HEK293T (cell line): ENCODE measurements around the gene SLC24A1.

ENCODE experiments used
- CTCF ChIA-PET: fragments of 350-600 bp; formaldehyde crosslinking; extraction: SDS; loops from one replicate; lab custom pipeline; 2021; ENCODE audit warnings: antibody characterized with exemption, inconsistent platforms; lab: Yijun Ruan, JAX
- POLR2A ChIA-PET: fragments of 350-600 bp; formaldehyde crosslinking; extraction: SDS; loops from one replicate; lab custom pipeline; 2020; ENCODE audit warnings: antibody characterized with exemption, inconsistent platforms; lab: Yijun Ruan, JAX
- DNase-seq: peaks from one replicate; pipeline ENCODE4 v3.0.0; 2012; ENCODE audit warnings: mixed read lengths; ENCODE audit errors: extremely low spot score
- ARNT ChIP-seq: fragments of 450-650 bp; IDR thresholded peaks from 2 replicates; pipeline ENCODE4 v1.6.1; 2017; ENCODE audit warnings: mild to moderate bottlenecking
- BHLHE40 ChIP-seq: fragments of 450-650 bp; IDR thresholded peaks from 2 replicates; pipeline ENCODE4 v1.6.1; 2016; ENCODE audit warnings: mild to moderate bottlenecking, moderate library complexity, borderline replicate concordance
- CTBP1 ChIP-seq: fragments of 450-650 bp; IDR thresholded peaks from 2 replicates; pipeline ENCODE4 v1.6.1; 2016; ENCODE audit warnings: borderline replicate concordance
- ELF4 ChIP-seq: fragments of 450-650 bp; IDR thresholded peaks from 2 replicates; pipeline ENCODE4 v1.6.1; 2017; ENCODE audit warnings: antibody characterized with exemption
- FOXA1 ChIP-seq: fragments of 450-650 bp; IDR thresholded peaks from 2 replicates; pipeline ENCODE4 v1.6.1; 2016; ENCODE audit warnings: mild to moderate bottlenecking
- FOXK2 ChIP-seq: fragments of 450-650 bp; IDR thresholded peaks from 2 replicates; pipeline ENCODE4 v1.6.1; 2016; ENCODE audit warnings: mild to moderate bottlenecking
- FOXM1 ChIP-seq: fragments of 450-650 bp; IDR thresholded peaks from 2 replicates; pipeline ENCODE4 v1.6.1; 2017; ENCODE audit warnings: mild to moderate bottlenecking, borderline replicate concordance
- HDGF ChIP-seq: fragments of 450-650 bp; IDR thresholded peaks from 2 replicates; pipeline ENCODE4 v1.6.1; 2017; ENCODE audit warnings: antibody characterized with exemption, borderline replicate concordance
- L3MBTL2 ChIP-seq: fragments of 450-650 bp; conservative IDR thresholded peaks from 2 replicates; pipeline ENCODE4 v1.6.1; 2016; ENCODE audit warnings: mild to moderate bottlenecking
- LEF1 ChIP-seq: fragments of 450-650 bp; IDR thresholded peaks from 2 replicates; pipeline ENCODE4 v1.6.1; 2017; ENCODE audit warnings: mild to moderate bottlenecking, borderline replicate concordance
- NFRKB ChIP-seq: fragments of 450-650 bp; IDR thresholded peaks from 2 replicates; pipeline ENCODE4 v1.6.1; 2016; ENCODE audit warnings: mild to moderate bottlenecking, moderate library complexity
- PKNOX1 ChIP-seq: fragments of 450-650 bp; IDR thresholded peaks from 2 replicates; pipeline ENCODE4 v1.6.1; 2016
- SP1 ChIP-seq: fragments of 450-650 bp; IDR thresholded peaks from 2 replicates; pipeline ENCODE4 v1.6.1; 2017
- SUZ12 ChIP-seq: fragments of 450-650 bp; IDR thresholded peaks from 2 replicates; pipeline ENCODE4 v1.6.1; 2016; ENCODE audit warnings: mild to moderate bottlenecking
- TARDBP ChIP-seq: fragments of 450-650 bp; IDR thresholded peaks from 2 replicates; pipeline ENCODE4 v1.6.1; 2016
- ZNF384 ChIP-seq: fragments of 450-650 bp; IDR thresholded peaks from 2 replicates; pipeline ENCODE4 v1.6.1; 2016

Gene SLC24A1

DNA sequence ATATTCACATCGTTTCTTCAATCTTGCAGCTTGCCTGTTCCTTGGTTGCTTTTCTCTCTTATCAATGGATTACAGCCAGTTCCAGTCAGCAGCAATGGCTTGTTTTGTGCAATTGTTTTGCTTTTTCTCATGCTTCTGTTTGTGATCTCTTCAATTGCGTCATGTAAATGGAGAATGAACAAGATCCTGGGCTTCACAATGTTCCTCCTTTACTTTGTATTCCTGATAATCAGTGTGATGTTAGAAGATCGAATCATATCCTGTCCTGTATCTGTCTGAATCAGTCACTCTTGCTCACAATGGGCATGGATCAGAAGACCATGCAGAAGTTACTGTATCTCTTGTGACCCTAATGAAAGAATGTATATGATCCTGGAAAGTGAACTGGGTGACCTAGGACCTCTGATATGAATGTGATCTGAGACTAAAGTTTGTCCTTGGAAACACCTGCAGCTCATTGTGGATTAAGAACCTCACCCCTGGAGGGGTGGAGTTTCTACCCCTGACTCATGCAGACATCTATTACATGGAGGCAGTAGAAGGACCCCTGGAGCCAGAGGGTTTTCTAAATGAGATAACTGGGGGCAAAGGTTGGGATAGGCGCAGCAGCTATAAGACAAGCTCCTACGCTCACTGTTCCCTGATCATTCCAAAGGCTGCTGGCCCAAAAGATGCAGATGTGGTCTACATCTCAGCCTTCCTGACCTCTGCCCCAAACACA lies 32.2 kb downstream of the SLC24A1 start:
- no peak for DNase-seq
- ChIA-PET CTCF (interaction anchor here (0.7 kb wide), 1 partner anchor 143 kb away, joined by 4 read pairs; no protein-coding TSS in a partner anchor), POLR2A (interaction anchor here (1.0 kb wide), 1 partner anchor 43 kb away, joined by 4 read pairs; the partner anchor contains the start of gene INTS14)
- TF ChIP-seq FOXA1 (no peak), CTBP1 (no peak), L3MBTL2 (no peak), SUZ12 (no peak), FOXK2 (no peak), ELF4 (no peak), ARNT (no peak), BHLHE40 (no peak), SP1 (no peak), NFRKB (no peak), TARDBP (no peak), PKNOX1 (no peak), HDGF (no peak), LEF1 (no peak), ZNF384 (no peak), FOXM1 (no peak)

- POLR2A ChIA-PET: no interaction called here
These were observed 33.3 kb downstream of the SLC24A1 start for GRCh38 chr15:65655026-65655425.

DNA sequence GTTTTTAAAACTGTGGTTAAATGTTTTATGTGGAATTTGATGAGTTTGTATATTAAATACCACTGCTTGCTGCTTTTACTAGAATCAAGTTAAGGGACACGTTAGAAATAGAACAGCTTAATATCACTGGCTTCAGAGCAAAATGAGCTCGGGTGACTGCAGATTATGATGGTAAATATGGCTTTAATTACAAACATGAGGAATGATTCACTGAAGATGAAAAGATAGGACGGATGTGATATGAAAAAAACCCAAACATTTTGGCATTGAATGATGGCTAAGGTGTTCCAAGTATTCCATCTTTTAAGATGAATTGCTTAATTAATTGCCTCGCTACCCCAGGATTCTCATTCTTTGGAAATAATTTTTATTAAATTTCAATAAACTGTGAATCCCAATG lies 33.7 kb downstream of the SLC24A1 start:
- no peak for DNase-seq
- ChIA-PET CTCF (no interaction called here), POLR2A (no interaction called here)
- no peak for TF ChIP-seq FOXM1
- no peak for TF ChIP-seq L3MBTL2
- TF ChIP-seq SP1: no peak
- TF ChIP-seq LEF1: no peak

More at GRCh38 chr15:65655026-65655425, 33.3 kb downstream of the SLC24A1 start:
- no peak for TF ChIP-seq SUZ12
- TF ChIP-seq ARNT: no peak
- TF ChIP-seq FOXK2: no peak
- no peak for TF ChIP-seq FOXA1
- CTCF ChIA-PET: no interaction called here
- no peak for DNase-seq

DNA sequence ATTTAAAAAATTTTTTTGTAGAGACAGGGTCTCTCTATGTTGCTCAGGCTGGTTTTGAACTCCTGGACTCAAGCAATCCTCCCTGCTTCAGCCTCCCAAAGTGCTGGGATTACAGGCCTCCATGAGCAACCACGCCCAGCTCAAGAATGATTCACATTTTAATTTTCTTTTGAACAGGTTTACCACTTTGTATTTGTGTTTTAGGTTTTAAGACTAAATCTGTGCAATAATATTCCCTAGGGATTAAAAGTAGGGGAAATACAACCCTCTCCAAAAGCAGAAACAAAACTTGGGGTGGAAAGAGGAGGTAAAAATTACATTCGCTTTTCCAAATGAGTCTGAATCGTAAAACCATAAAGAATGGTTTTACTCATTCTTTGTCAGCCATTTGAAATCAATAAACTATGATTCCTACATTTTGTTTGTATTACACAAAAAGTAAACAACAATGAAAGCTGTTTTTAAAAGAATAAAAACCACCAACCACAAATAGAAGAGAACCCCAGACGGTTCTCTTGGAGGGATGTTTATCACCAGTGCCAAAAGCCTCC lies 37.8 kb downstream of the SLC24A1 start:
- POLR2A ChIA-PET: interaction anchor here (1.1 to 1.3 kb wide), 3 partner anchors 49 to 210 kb away, joined by 3 to 4 read pairs (median 3); partner anchors contain the start of genes INTS14 and RAB11A

GRCh38 chr15:65660927-65661326 lies 39.2 kb downstream of the SLC24A1 start:
- no peak for DNase-seq
- POLR2A ChIA-PET: interaction anchor here (1.3 kb wide), 1 partner anchor 50 kb away, joined by 4 read pairs; the partner anchor contains the start of gene INTS14
- CTCF ChIA-PET: no interaction called here
- TF ChIP-seq TARDBP: no peak
- TF ChIP-seq CTBP1: no peak
- TF ChIP-seq NFRKB: no peak
- TF ChIP-seq ZNF384: no peak
- no peak for TF ChIP-seq ELF4
- TF ChIP-seq L3MBTL2: no peak
- no peak for TF ChIP-seq BHLHE40

More for the DNA sequence above, 37.8 kb downstream of the SLC24A1 start:
- CTCF ChIA-PET: interaction anchor here (0.6 to 1.0 kb wide), 3 partner anchors 10 to 270 kb away, joined by 3 read pairs; no protein-coding TSS in a partner anchor
- TF ChIP-seq FOXA1 (no peak), BHLHE40 (no peak), FOXM1 (no peak), TARDBP (no peak), LEF1 (no peak), ZNF384 (no peak), NFRKB (no peak), SUZ12 (no peak), HDGF (no peak), CTBP1 (no peak), FOXK2 (no peak), ARNT (no peak), PKNOX1 (no peak), L3MBTL2 (no peak), SP1 (no peak), ELF4 (no peak)
- no peak for DNase-seq

DNA sequence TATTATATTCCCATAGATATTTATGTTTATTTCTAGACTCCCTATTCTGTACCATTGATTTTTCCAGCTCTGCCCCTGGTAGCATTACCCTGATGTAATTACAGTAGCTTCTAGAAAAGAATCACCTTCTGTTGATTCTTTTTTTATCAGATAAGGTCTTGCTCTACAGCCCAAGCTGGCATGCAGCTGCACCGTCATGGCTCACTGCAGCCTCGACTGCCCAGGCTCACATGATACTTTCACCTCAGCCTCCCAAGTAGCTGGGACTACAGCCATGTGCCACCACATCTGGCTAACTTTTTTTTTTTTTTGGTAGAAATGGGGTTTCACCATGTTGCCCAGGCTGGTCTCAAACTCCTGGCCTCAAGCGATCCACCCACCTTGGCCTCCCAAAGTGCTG lies 41.8 kb downstream of the SLC24A1 start:
- ChIA-PET POLR2A (interaction anchor here (1.2 kb wide), 1 partner anchor 52 kb away, joined by 7 read pairs; the partner anchor contains the start of gene INTS14), CTCF (interaction anchor here (0.7 kb wide), 1 partner anchor 586 kb away, joined by 3 read pairs; no protein-coding TSS in a partner anchor)
- no peak for DNase-seq
- TF ChIP-seq ARNT (no peak), BHLHE40 (no peak), FOXM1 (no peak), L3MBTL2 (no peak), HDGF (no peak), ELF4 (no peak), SUZ12 (no peak), FOXA1 (no peak), SP1 (no peak), CTBP1 (no peak), PKNOX1 (no peak), NFRKB (no peak), LEF1 (no peak), FOXK2 (no peak), ZNF384 (no peak)
